HEK293 (cell line): Measurements from ENCODE around the gene AK8.

Experiments
- CTCF ChIA-PET: fragments of 350-600 bp; formaldehyde crosslinking; extraction: SDS; loops from one replicate; lab custom pipeline; 2021; ENCODE audit warnings: antibody characterized with exemption; lab: Yijun Ruan, JAX
- POLR2A ChIA-PET: fragments of 300-600 bp; formaldehyde crosslinking; extraction: SDS; loops from one replicate; lab custom pipeline; 2020; ENCODE audit warnings: antibody characterized with exemption, inconsistent platforms; lab: Yijun Ruan, JAX
- H3K27ac ChIP-seq: fragments of 200-500 bp; sonication (Bioruptor generic); 2 replicates; pipeline ENCODE4 v1.5.1; 2014; ENCODE audit warnings: low read depth, low read length, control low read depth, inconsistent platforms; ENCODE audit errors: extremely low read depth
- H3K36me3 ChIP-seq, 2 experiments: fragments of 200-500 bp in 1 of 2; sonication (Bioruptor generic) in 1 of 2; 1 replicate in 1 of 2; 2 replicates in 1 of 2; pipeline ENCODE4 v1.5.1; 2014 to 2017; ENCODE audit warnings: inconsistent platforms in 2 of 2, low read length in 2 of 2; ENCODE audit not compliant: control insufficient read depth in 2 of 2, insufficient read depth in 1 of 2
- H3K4me1 ChIP-seq: fragments of 200-500 bp; sonication (Bioruptor generic); 2 replicates; pipeline ENCODE4 v1.5.1; 2014; ENCODE audit warnings: mild to moderate bottlenecking, low read length, inconsistent platforms; ENCODE audit not compliant: control insufficient read depth, insufficient read depth
- H3K4me3 ChIP-seq: 2 replicates; pipeline ENCODE4 v1.5.1; 2011; ENCODE audit warnings: low read depth, mild to moderate bottlenecking, control low read depth, low read length, moderate library complexity
- H3K9me3 ChIP-seq: fragments of 200-500 bp; sonication (Bioruptor generic); 2 replicates; pipeline ENCODE4 v1.5.1; 2014; ENCODE audit warnings: low read depth, low read length, inconsistent platforms; ENCODE audit not compliant: control insufficient read depth, insufficient read depth
- GLIS1 ChIP-seq: fragments of 450-650 bp; formaldehyde crosslinking; IDR thresholded peaks from 2 replicates; pipeline ENCODE4 v1.5.1; 2016; ENCODE audit warnings: missing biosample characterization, missing genetic modification characterization
- PRDM1 ChIP-seq: fragments of 450-650 bp; formaldehyde crosslinking; IDR thresholded peaks from 2 replicates; pipeline ENCODE4; 2016; ENCODE audit warnings: missing biosample characterization, missing genetic modification characterization
- ZFP41 ChIP-seq: fragments of 450-650 bp; formaldehyde crosslinking; IDR thresholded peaks from 2 replicates; pipeline ENCODE4 v1.5.1; 2016; ENCODE audit warnings: missing biosample characterization, missing genetic modification characterization, borderline replicate concordance
- ZNF140 ChIP-seq: fragments of 450-650 bp; formaldehyde crosslinking; IDR thresholded peaks from 2 replicates; pipeline ENCODE4 v1.5.1; 2016; ENCODE audit warnings: missing biosample characterization, missing genetic modification characterization
- ZNF18 ChIP-seq: fragments of 450-650 bp; formaldehyde crosslinking; IDR thresholded peaks from 2 replicates; pipeline ENCODE4 v1.5.1; 2016; ENCODE audit warnings: missing biosample characterization, missing genetic modification characterization
- ZNF184 ChIP-seq: fragments of 450-650 bp; IDR thresholded peaks from 2 replicates; pipeline ENCODE4 v1.5.1; 2018; ENCODE audit warnings: missing biosample characterization, mild to moderate bottlenecking, missing genetic modification characterization
- ZNF26 ChIP-seq: fragments of 450-650 bp; formaldehyde crosslinking; IDR thresholded peaks from 2 replicates; pipeline ENCODE4 v1.5.1; 2016; ENCODE audit warnings: missing biosample characterization, missing genetic modification characterization
- ZNF302 ChIP-seq: fragments of 450-650 bp; formaldehyde crosslinking; IDR thresholded peaks from 2 replicates; pipeline ENCODE4 v1.5.1; 2016; ENCODE audit warnings: missing biosample characterization, missing genetic modification characterization, low read depth
- ZNF311 ChIP-seq: fragments of 450-650 bp; formaldehyde crosslinking; IDR thresholded peaks from 2 replicates; pipeline ENCODE4 v1.5.1; 2017; ENCODE audit warnings: missing biosample characterization, missing genetic modification characterization, borderline replicate concordance
- ZNF423 ChIP-seq: fragments of 450-650 bp; formaldehyde crosslinking; IDR thresholded peaks from 2 replicates; pipeline ENCODE4 v1.5.1; 2016; ENCODE audit warnings: missing biosample characterization, missing genetic modification characterization
- ZNF514 ChIP-seq: fragments of 450-650 bp; formaldehyde crosslinking; IDR thresholded peaks from 2 replicates; pipeline ENCODE4 v1.5.1; 2016; ENCODE audit warnings: missing biosample characterization, missing genetic modification characterization
- ZNF530 ChIP-seq: fragments of 450-650 bp; formaldehyde crosslinking; IDR thresholded peaks from 2 replicates; pipeline ENCODE4 v1.5.1; 2016; ENCODE audit warnings: low read depth, missing biosample characterization, missing genetic modification characterization
- ZNF585B ChIP-seq: fragments of 450-650 bp; formaldehyde crosslinking; IDR thresholded peaks from 2 replicates; pipeline ENCODE4 v1.5.1; 2016; ENCODE audit warnings: missing biosample characterization, missing genetic modification characterization
- ZNF610 ChIP-seq: fragments of 450-650 bp; formaldehyde crosslinking; IDR thresholded peaks from 2 replicates; pipeline ENCODE4 v1.5.1; 2016; ENCODE audit warnings: missing biosample characterization, missing genetic modification characterization, borderline replicate concordance
- ZNF624 ChIP-seq: fragments of 450-650 bp; formaldehyde crosslinking; IDR thresholded peaks from 2 replicates; pipeline ENCODE4 v1.5.1; 2017; ENCODE audit warnings: missing biosample characterization, missing genetic modification characterization
- ZNF639 ChIP-seq: fragments of 450-650 bp; formaldehyde crosslinking; IDR thresholded peaks from 2 replicates; pipeline ENCODE4 v1.5.1; 2016; ENCODE audit warnings: missing biosample characterization, missing genetic modification characterization
- ZNF843 ChIP-seq: fragments of 450-650 bp; formaldehyde crosslinking; IDR thresholded peaks from 2 replicates; pipeline ENCODE4 v1.5.1; 2016; ENCODE audit warnings: missing biosample characterization, missing genetic modification characterization
- ZSCAN30 ChIP-seq: fragments of 450-650 bp; IDR thresholded peaks from 2 replicates; pipeline ENCODE4 v1.5.1; 2018; ENCODE audit warnings: missing biosample characterization, mild to moderate bottlenecking, missing genetic modification characterization, moderate library complexity
- ZXDB ChIP-seq: fragments of 450-650 bp; formaldehyde crosslinking; IDR thresholded peaks from 2 replicates; pipeline ENCODE4 v1.5.1; 2016; ENCODE audit warnings: missing biosample characterization, missing genetic modification characterization
- TF ChIP-seq, protein P1 (sequence below): fragments of 450-650 bp; formaldehyde crosslinking; IDR thresholded peaks from 2 replicates; pipeline ENCODE4 v1.5.1; 2017; ENCODE audit warnings: missing biosample characterization, missing genetic modification characterization

The AK8 gene

GRCh38 chr9:132780230-132781007, 97.7 kb downstream of the AK8 start:
- POLR2A ChIA-PET = no interaction called here
- TF ChIP-seq GLIS1 (tag by site-specific recombination) (no peak), ZNF184 (tag by site-specific recombination) (no peak), ZNF26 (no peak), ZNF140 (no peak), ZXDB (tag by site-specific recombination) (no peak), ZNF585B (no peak)
- Histone ChIP-seq H3K4me3 (no peak overlapping the region), H3K9me3 (no peaks in the 10 kb centered on the region), H3K4me1 (no peaks in the 10 kb centered on the region), H3K36me3 (no peaks in the 10 kb centered on the region), H3K27ac (no peak overlapping the region)
- CTCF ChIA-PET = interaction anchor here (0.6 kb wide), 1 partner anchor 241 kb away, joined by 3 read pairs; no protein-coding TSS in a partner anchor

DNA sequence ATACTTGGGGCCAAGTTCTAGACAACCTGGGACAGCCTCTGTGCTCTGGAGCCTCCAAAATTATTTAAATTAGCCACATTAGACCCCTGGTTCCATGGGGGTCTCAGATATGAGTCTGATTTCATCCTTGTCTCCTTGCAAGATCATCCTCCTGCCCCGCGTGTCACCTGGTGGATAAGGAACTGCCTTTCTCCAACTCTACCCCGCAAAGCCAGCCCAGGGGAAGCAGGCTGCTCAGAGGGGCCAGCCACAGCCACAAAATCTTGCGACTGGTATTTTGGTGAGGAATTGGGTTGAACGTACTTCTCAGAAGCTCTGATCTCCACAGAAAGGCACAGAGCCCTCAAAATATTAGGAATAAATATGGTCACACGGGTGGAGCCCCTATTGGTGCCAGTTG, 101.2 kb downstream of the AK8 start:
- H3K4me3 ChIP-seq = no peak overlapping the region
- H3K36me3 ChIP-seq = no peaks in the 10 kb centered on the region
- no peaks in the 10 kb centered on the region for H3K4me1 ChIP-seq
- ChIA-PET POLR2A (no interaction called here), CTCF (no interaction called here)
- TF ChIP-seq, protein P1, sequence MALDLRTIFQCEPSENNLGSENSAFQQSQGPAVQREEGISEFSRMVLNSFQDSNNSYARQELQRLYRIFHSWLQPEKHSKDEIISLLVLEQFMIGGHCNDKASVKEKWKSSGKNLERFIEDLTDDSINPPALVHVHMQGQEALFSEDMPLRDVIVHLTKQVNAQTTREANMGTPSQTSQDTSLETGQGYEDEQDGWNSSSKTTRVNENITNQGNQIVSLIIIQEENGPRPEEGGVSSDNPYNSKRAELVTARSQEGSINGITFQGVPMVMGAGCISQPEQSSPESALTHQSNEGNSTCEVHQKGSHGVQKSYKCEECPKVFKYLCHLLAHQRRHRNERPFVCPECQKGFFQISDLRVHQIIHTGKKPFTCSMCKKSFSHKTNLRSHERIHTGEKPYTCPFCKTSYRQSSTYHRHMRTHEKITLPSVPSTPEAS (tag by site-specific recombination) = no peak
- no peak for TF ChIP-seq ZNF514 (tag by site-specific recombination)
- H3K27ac ChIP-seq = no peak overlapping the region
- H3K9me3 ChIP-seq = no peaks in the 10 kb centered on the region

GRCh38 chr9:132776268-132776667, 101.8 kb downstream of the AK8 start:
- ChIA-PET POLR2A (no interaction called here), CTCF (no interaction called here)
- Histone ChIP-seq H3K27ac (no peak overlapping the region), H3K36me3 (no peaks in the 10 kb centered on the region), H3K9me3 (no peaks in the 10 kb centered on the region), H3K4me1 (no peaks in the 10 kb centered on the region), H3K4me3 (no peak overlapping the region)
- TF ChIP-seq ZNF624 (tag by site-specific recombination) (no peak), ZNF530 (tag by site-specific recombination) (no peak)

GRCh38 chr9:132775720-132776119, 102.4 kb downstream of the AK8 start:
- H3K4me1 ChIP-seq = no peaks in the 10 kb centered on the region
- no peaks in the 10 kb centered on the region for H3K9me3 ChIP-seq
- ChIA-PET POLR2A (no interaction called here), CTCF (interaction anchor here (0.7 kb wide), 1 partner anchor 77 kb away, joined by 3 read pairs; no protein-coding TSS in a partner anchor)
- H3K27ac ChIP-seq = no peak overlapping the region
- no peak overlapping the region for H3K4me3 ChIP-seq
- H3K36me3 ChIP-seq = no peaks in the 10 kb centered on the region
- no peak for TF ChIP-seq ZFP41
- no peak for TF ChIP-seq ZNF639 (tag by site-specific recombination)
- TF ChIP-seq PRDM1 (tag by site-specific recombination) = no peak
- no peak for TF ChIP-seq ZNF423 (tag by site-specific recombination)
- no peak for TF ChIP-seq ZNF302 (tag by site-specific recombination)
- TF ChIP-seq ZNF311 (tag by site-specific recombination) = no peak
- no peak for TF ChIP-seq ZNF610
- TF ChIP-seq ZSCAN30 = no peak
- no peak for TF ChIP-seq ZNF843 (tag by site-specific recombination)
- TF ChIP-seq ZNF18 (tag by site-specific recombination) = no peak
- TF ChIP-seq ZNF530 (tag by site-specific recombination) = no peak
